ENCODE results near the gene TOP2A.

The TOP2A gene

GRCh38 chr17:40363111-40363827, 54.4 kb downstream of the TOP2A start:
- peak; percentile 56 to 80 for DNase-seq (ENCODE audit: low read depth in 1 of 2, low spot score in 1 of 2)
- in situ Hi-C loops (cut with HindIII; ENCODE audit: low pct_unique_long_range_greater_than_20kb, low sequenced_read_pairs): no loop called here
- TF ChIP-seq JUND (IDR thresholded peaks at IDR 0.05; ENCODE audit: low read depth): no peak

GRCh38 chr17:40362696-40363110, 55.0 kb downstream of the TOP2A start:
- in situ Hi-C loops (cut with HindIII; ENCODE audit: low pct_unique_long_range_greater_than_20kb, low sequenced_read_pairs): no loop called here
- no peak for TF ChIP-seq JUND (IDR thresholded peaks at IDR 0.05; ENCODE audit: low read depth)
- peak; percentile 93 to 97 for DNase-seq (ENCODE audit: low read depth in 1 of 2, low spot score in 1 of 2)

- in situ Hi-C loops (cut with HindIII; ENCODE audit: low pct_unique_long_range_greater_than_20kb, low sequenced_read_pairs): no loop called here
- no peak for DNase-seq (ENCODE audit: low read depth in 1 of 2, low spot score in 1 of 2)
- no peak for TF ChIP-seq JUND (IDR thresholded peaks at IDR 0.05; ENCODE audit: low read depth)
Observed at GRCh38 chr17:40361925-40362695, 55.6 kb downstream of the TOP2A start.

GRCh38 chr17:40361063-40361924, 56.4 kb downstream of the TOP2A start:
- TF ChIP-seq JUND (IDR thresholded peaks at IDR 0.05; ENCODE audit: low read depth): no peak
- in situ Hi-C loops (cut with HindIII; ENCODE audit: low pct_unique_long_range_greater_than_20kb, low sequenced_read_pairs): no loop called here
- no peak for DNase-seq (ENCODE audit: low read depth in 1 of 2, low spot score in 1 of 2)

- in situ Hi-C loops (cut with HindIII; ENCODE audit: low pct_unique_long_range_greater_than_20kb, low sequenced_read_pairs): no loop called here
- no peak for TF ChIP-seq JUND (IDR thresholded peaks at IDR 0.05; ENCODE audit: low read depth)
Observed at GRCh38 chr17:40360091-40360490, 57.6 kb downstream of the TOP2A start.

GRCh38 chr17:40358323-40359038, 59.2 kb downstream of the TOP2A start:
- DNase-seq (ENCODE audit: low read depth in 1 of 2, low spot score in 1 of 2): peak; percentile 91 to 98

More at GRCh38 chr17:40360091-40360490, 57.6 kb downstream of the TOP2A start:
- peak in 1 of 2 experiments; percentile 60 for DNase-seq (ENCODE audit: low read depth in 1 of 2, low spot score in 1 of 2)

GRCh38 chr17:40356990-40357881, 60.5 kb downstream of the TOP2A start:
- in situ Hi-C loops (cut with HindIII; ENCODE audit: low pct_unique_long_range_greater_than_20kb, low sequenced_read_pairs): no loop called here
- TF ChIP-seq JUND (IDR thresholded peaks at IDR 0.05; ENCODE audit: low read depth): no peak
- no peak for DNase-seq (ENCODE audit: low read depth in 1 of 2, low spot score in 1 of 2)

More at GRCh38 chr17:40358323-40359038, 59.2 kb downstream of the TOP2A start:
- in situ Hi-C loops (cut with HindIII; ENCODE audit: low pct_unique_long_range_greater_than_20kb, low sequenced_read_pairs): no loop called here
- TF ChIP-seq JUND (IDR thresholded peaks at IDR 0.05; ENCODE audit: low read depth): no peak

GRCh38 chr17:40355804-40356758, 61.6 kb downstream of the TOP2A start:
- DNase-seq (ENCODE audit: low read depth in 1 of 2, low spot score in 1 of 2): no peak
- in situ Hi-C loops (cut with HindIII; ENCODE audit: low pct_unique_long_range_greater_than_20kb, low sequenced_read_pairs): no loop called here
- no peak for TF ChIP-seq JUND (IDR thresholded peaks at IDR 0.05; ENCODE audit: low read depth)

GRCh38 chr17:40355123-40355803, 62.4 kb downstream of the TOP2A start:
- peak; percentile 72 to 90 for DNase-seq (ENCODE audit: low read depth in 1 of 2, low spot score in 1 of 2)
- no peak for TF ChIP-seq JUND (IDR thresholded peaks at IDR 0.05; ENCODE audit: low read depth)
- in situ Hi-C loops (cut with HindIII; ENCODE audit: low pct_unique_long_range_greater_than_20kb, low sequenced_read_pairs): no loop called here
